Hepatocyte (in vitro differentiated cells): ENCODE results near the gene DOCK2. TPM values are rescaled to one million over a fixed set of nuclear protein-coding genes. Genes with fewer than 3 reads are reported as not detected.

Source experiments
- DNase-seq: peaks from one replicate; pipeline ENCODE4 v3.0.0-alpha.2; 2016; ENCODE audit warnings: low spot score
- H2AFZ ChIP-seq: fragments of 200-600 bp; sonication (generic); 2 replicates; pipeline ENCODE4 v1.6.0; 2016; ENCODE audit warnings: antibody characterized with exemption, mild to moderate bottlenecking
- H3K27ac ChIP-seq: fragments of 200-600 bp; sonication (generic); 2 replicates; pipeline ENCODE4 v1.5.1; 2016; ENCODE audit warnings: mild to moderate bottlenecking
- H3K27me3 ChIP-seq: fragments of 200-600 bp; sonication (generic); 2 replicates; pipeline ENCODE4 v1.6.1; 2016
- H3K36me3 ChIP-seq: fragments of 200-600 bp; sonication (generic); replicated peaks from 2 replicates; pipeline ENCODE4 v1.5.1; 2016; ENCODE audit warnings: low read depth; ENCODE audit not compliant: insufficient read depth
- H3K4me1 ChIP-seq: fragments of 200-600 bp; sonication (generic); 2 replicates; pipeline ENCODE4 v1.5.1; 2016; ENCODE audit warnings: mild to moderate bottlenecking, moderate library complexity; ENCODE audit not compliant: insufficient read depth
- H3K4me2 ChIP-seq: fragments of 200-600 bp; sonication (generic); 2 replicates; pipeline ENCODE4 v1.6.0; 2016
- H3K4me3 ChIP-seq: fragments of 200-600 bp; sonication (generic); 2 replicates; pipeline ENCODE4 v1.5.1; 2016; ENCODE audit warnings: mild to moderate bottlenecking
- H3K79me2 ChIP-seq: fragments of 200-600 bp; sonication (generic); 2 replicates; pipeline ENCODE4 v1.6.0; 2017; ENCODE audit warnings: mild to moderate bottlenecking
- H3K9me2 ChIP-seq: fragments of 200-600 bp; sonication (generic); replicated peaks from 2 replicates; pipeline ENCODE4 v1.6.0; 2017; ENCODE audit warnings: mild to moderate bottlenecking; ENCODE audit not compliant: insufficient read depth
- H3K9me3 ChIP-seq: fragments of 200-600 bp; sonication (generic); 2 replicates; pipeline ENCODE4 v1.5.1; 2016; ENCODE audit warnings: low read depth, mild to moderate bottlenecking
- H4K20me1 ChIP-seq: fragments of 200-600 bp; sonication (generic); 2 replicates; pipeline ENCODE4 v1.6.0; 2016; ENCODE audit warnings: mild to moderate bottlenecking; ENCODE audit not compliant: insufficient read depth, poor library complexity, severe bottlenecking
- CTCF ChIP-seq: fragments of 200-600 bp; sonication (generic); IDR thresholded peaks from 2 replicates; pipeline ENCODE4 v1.5.1; 2016; ENCODE audit warnings: antibody characterized with exemption, mild to moderate bottlenecking; ENCODE audit not compliant: poor library complexity
- EZH2 ChIP-seq: fragments of 200-600 bp; sonication (generic); IDR thresholded peaks from 2 replicates; pipeline ENCODE4 v1.6.1; 2016; ENCODE audit warnings: antibody characterized with exemption, mild to moderate bottlenecking, borderline replicate concordance
- EZH2phosphoT487 ChIP-seq: fragments of 200-600 bp; sonication (generic); IDR thresholded peaks from one replicate; pipeline ENCODE4 v1.6.1; 2018; ENCODE audit warnings: antibody characterized with exemption, mild to moderate bottlenecking, low read depth, moderate library complexity; ENCODE audit not compliant: unreplicated experiment, severe bottlenecking
- WGBS: methylation state at CpG from one replicate; pipeline ENCODE4 v1.1.6; 2016; ENCODE audit warnings: low lambda C conversion rate; ENCODE audit errors: missing lambda C conversion rate; 5-methylcytosine and 5-hydroxymethylcytosine counted together
- polyA plus RNA-seq: library from polyadenylated mRNA; unstranded; fragments of >200 nt; fragmentation: Nextera tagmentation; extraction: Ambion mirVana; gene quantifications from 2 replicates; pipeline ENCODE4 v1.2.1, GENCODE V29; 2016
- total RNA-seq: library from RNA; depleted of rRNA; stranded (reverse); fragments of >200 nt; gene quantifications from 2 replicates; pipeline ENCODE4 v1.2.3, GENCODE V29; 2014

DOCK2 gene
- total and polyA plus RNA-seq, 2 experiments from 2014 or later: 0.60 TPM; not detected in 1

GRCh38 chr5:169602535-169602934, 34.5 kb upstream of the DOCK2 start:
- no peaks in the 10 kb centered on the region for H3K36me3 ChIP-seq
- DNase-seq: no peak
- no peak overlapping the region for H2AFZ ChIP-seq
- no peaks in the 10 kb centered on the region for H3K4me1 ChIP-seq
- no peak overlapping the region for H3K4me3 ChIP-seq
- H3K4me2 ChIP-seq: no peak overlapping the region
- no peaks in the 10 kb centered on the region for H4K20me1 ChIP-seq
- no peaks in the 10 kb centered on the region for H3K9me2 ChIP-seq
- no peaks in the 10 kb centered on the region for H3K9me3 ChIP-seq
- H3K79me2 ChIP-seq: no peaks in the 10 kb centered on the region
- H3K27me3 ChIP-seq: no peaks in the 10 kb centered on the region
- TF ChIP-seq EZH2phosphoT487 (no peak), EZH2 (no peak), CTCF (no peak)
- no peak overlapping the region for H3K27ac ChIP-seq

- no peak for DNase-seq
- H3K79me2 ChIP-seq: no peaks in the 10 kb centered on the region
- H3K27ac ChIP-seq: no peak overlapping the region
- H3K9me3 ChIP-seq: no peaks in the 10 kb centered on the region
- no peaks in the 10 kb centered on the region for H4K20me1 ChIP-seq
- H3K9me2 ChIP-seq: no peaks in the 10 kb centered on the region
- H3K4me3 ChIP-seq: no peak overlapping the region
- no peak overlapping the region for H3K4me2 ChIP-seq
- 96% methylated on average over 3 of the region's 3 CpGs for WGBS
- no peaks in the 10 kb centered on the region for H3K4me1 ChIP-seq
- no peak overlapping the region for H2AFZ ChIP-seq
- H3K36me3 ChIP-seq: no peaks in the 10 kb centered on the region
- no peak for TF ChIP-seq EZH2
- no peak for TF ChIP-seq EZH2phosphoT487
- no peaks in the 10 kb centered on the region for H3K27me3 ChIP-seq
Measured at GRCh38 chr5:169606279-169606678, 30.8 kb upstream of the DOCK2 start.

- WGBS: 95% methylated on average over 2 of the region's 2 CpGs
- Histone ChIP-seq H4K20me1 (no peaks in the 10 kb centered on the region), H3K79me2 (no peaks in the 10 kb centered on the region), H3K9me2 (no peaks in the 10 kb centered on the region), H2AFZ (no peak overlapping the region), H3K27me3 (no peaks in the 10 kb centered on the region), H3K9me3 (no peaks in the 10 kb centered on the region), H3K27ac (no peak overlapping the region), H3K4me3 (no peak overlapping the region), H3K4me2 (no peak overlapping the region), H3K36me3 (no peaks in the 10 kb centered on the region), H3K4me1 (no peaks in the 10 kb centered on the region)
- no peak for DNase-seq
- TF ChIP-seq EZH2phosphoT487 (no peak), CTCF (no peak), EZH2 (no peak)
Measured at GRCh38 chr5:169607882-169608281, 29.2 kb upstream of the DOCK2 start.

GRCh38 chr5:169609716-169610115, 27.4 kb upstream of the DOCK2 start:
- H3K9me3 ChIP-seq: no peaks in the 10 kb centered on the region
- H3K36me3 ChIP-seq: no peaks in the 10 kb centered on the region
- TF ChIP-seq EZH2phosphoT487 (no peak), EZH2 (no peak), CTCF (no peak)
- no peaks in the 10 kb centered on the region for H3K9me2 ChIP-seq
- H3K27me3 ChIP-seq: no peaks in the 10 kb centered on the region
- no peak for DNase-seq
- H4K20me1 ChIP-seq: no peaks in the 10 kb centered on the region
- no peaks in the 10 kb centered on the region for H3K4me1 ChIP-seq
- no peak overlapping the region for H3K27ac ChIP-seq
- 78% methylated on average over 3 of the region's 3 CpGs for WGBS
- no peaks in the 10 kb centered on the region for H3K79me2 ChIP-seq
- no peak overlapping the region for H3K4me2 ChIP-seq
- no peak overlapping the region for H3K4me3 ChIP-seq
- no peak overlapping the region for H2AFZ ChIP-seq
